HCT116 (cell line): ENCODE measurements around the gene RAP2B.

Experiments used
- CEBPB ChIP-seq: IDR thresholded peaks from 2 replicates; pipeline ENCODE4 v1.6.1; 2012; ENCODE audit warnings: low read depth
- CTCF ChIP-seq, 3 experiments: fragments of 200-600 bp in 1 of 3; sonication (generic) in 1 of 3; IDR thresholded peaks in 2 of 3; conservative IDR thresholded peaks in 1 of 3; 2 replicates each; pipeline ENCODE4 v1.5.1; 2012 to 2017; ENCODE audit warnings: low read depth in 2 of 3, low read length in 2 of 3, antibody characterized with exemption in 1 of 3, borderline replicate concordance in 1 of 3, control low read depth in 1 of 3, mild to moderate bottlenecking in 1 of 3, mixed read lengths in 1 of 3, mixed run types in 1 of 3, moderate library complexity in 1 of 3; ENCODE audit not compliant: insufficient read depth in 1 of 3
- FOSL1 ChIP-seq: IDR thresholded peaks from 2 replicates; pipeline ENCODE4 v1.6.1; 2012; ENCODE audit warnings: low read depth
- POLR2AphosphoS5 ChIP-seq: IDR thresholded peaks from 2 replicates; pipeline ENCODE4 v1.6.1; 2011; ENCODE audit warnings: mild to moderate bottlenecking, low read depth, low read length, moderate library complexity

GRCh38 chr3:153159771-153160397 is 2.1 kb upstream of the RAP2B start:
- TF ChIP-seq CTCF (IDR thresholded peaks at IDR 0.05 in 2 of 3, conservative IDR thresholded peaks at IDR 0.05 in 1 of 3; ENCODE audit: borderline replicate concordance in 1 of 3, insufficient read depth in 1 of 3, low read depth in 2 of 3, low read length in 2 of 3) (no peak), FOSL1 (no peak), CEBPB (no peak), POLR2AphosphoS5 (no peak)
